Bone marrow (tissue), 2 donors: ENCODE data around the gene ZNF334.

ENCODE experiments used
- DNase-seq, 2 donors: peaks; one replicate each; lab custom pipeline; 2025; lab: John Stamatoyannopoulos, UW

The ZNF334 gene

DNA sequence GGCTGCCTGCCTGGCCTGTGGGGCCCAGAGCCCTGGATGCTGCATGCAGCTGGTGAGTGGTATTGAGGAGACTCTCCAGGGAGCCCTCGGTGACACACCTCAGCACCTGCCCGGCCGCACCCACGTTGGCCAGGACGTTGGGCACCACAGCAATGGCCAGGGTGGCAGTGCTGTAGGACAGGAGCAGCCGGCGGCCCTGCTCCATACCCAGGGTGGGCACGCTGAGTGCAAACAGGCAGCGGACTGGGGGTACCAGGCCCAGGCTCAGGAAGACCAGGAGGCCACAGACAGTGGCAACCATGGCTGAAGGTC lies 32.4 kb upstream of the ZNF334 start:
- no peak for DNase-seq

- DNase-seq, result peak; percentile 26 to 81
These were observed 31.9 kb upstream of the ZNF334 start for GRCh38 chr20:46545077-46545826.

DNA sequence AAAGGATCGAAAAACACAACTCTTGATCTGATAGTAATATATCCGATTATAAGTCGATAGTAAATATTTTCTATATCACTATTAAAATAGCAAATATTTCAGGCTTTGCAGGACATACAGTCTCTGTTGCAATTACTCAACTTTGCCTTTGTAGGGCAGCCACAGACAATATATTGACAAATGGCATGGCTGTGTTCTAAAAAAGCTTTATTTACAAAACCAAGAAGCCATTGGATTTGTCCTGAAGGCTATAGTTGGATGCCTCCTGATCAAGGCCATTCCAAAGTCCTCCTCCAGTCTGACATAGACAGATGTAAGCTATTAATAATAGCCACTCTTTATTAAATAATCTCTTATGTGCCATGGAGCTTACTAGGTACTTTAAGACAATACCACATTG lies 31.2 kb upstream of the ZNF334 start:
- no peak for DNase-seq

DNA sequence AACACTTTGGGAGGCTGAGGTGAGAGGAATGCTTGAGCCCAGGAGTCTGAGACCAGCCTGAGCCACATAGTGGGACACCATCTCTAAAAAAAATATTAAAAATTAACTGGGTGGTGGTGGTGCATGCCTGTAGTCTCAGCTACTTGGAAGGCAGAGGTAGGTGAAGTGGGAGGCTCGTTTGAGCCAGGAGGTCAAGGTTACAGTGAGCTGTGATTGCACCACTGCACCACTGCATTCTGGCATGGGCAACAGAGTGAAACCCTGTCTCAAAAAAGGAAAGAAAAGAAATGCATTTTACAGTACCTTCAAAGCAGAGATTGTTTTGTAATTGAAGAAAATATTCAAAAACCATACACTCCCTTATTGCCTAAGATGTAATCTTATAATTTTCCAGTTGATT lies 30.6 kb upstream of the ZNF334 start:
- DNase-seq, result no peak

- DNase-seq, result no peak
These were observed 29.7 kb upstream of the ZNF334 start for GRCh38 chr20:46543033-46543432.

- DNase-seq, result no peak
These were observed 28.0 kb upstream of the ZNF334 start for GRCh38 chr20:46541229-46541935.

DNA sequence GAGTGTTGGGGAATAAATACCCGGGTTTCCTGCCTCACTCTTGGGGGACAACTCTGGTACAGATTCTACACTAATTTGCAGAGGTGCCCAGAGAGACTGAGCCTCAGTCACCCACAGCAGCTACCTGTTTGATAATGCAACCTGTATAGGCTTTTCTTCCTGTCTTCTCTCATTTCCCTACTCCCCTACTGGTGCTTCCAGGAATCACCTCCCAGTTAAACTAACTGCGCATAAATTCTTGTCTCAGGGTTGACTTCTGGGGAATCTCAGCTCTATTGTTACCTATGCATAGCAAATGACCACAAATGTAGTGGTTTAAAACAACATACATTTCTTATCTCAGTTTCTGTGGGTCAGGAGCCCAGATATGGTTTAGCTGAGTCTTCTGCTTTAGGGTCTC lies 25.8 kb upstream of the ZNF334 start:
- no peak for DNase-seq

- DNase-seq, result no peak
These were observed 17.3 kb upstream of the ZNF334 start for GRCh38 chr20:46530640-46531039.

- no peak for DNase-seq
These were observed 10.5 kb upstream of the ZNF334 start for GRCh38 chr20:46523696-46524328.

- no peak for DNase-seq
These were observed 9.7 kb upstream of the ZNF334 start for GRCh38 chr20:46523108-46523507.

DNA sequence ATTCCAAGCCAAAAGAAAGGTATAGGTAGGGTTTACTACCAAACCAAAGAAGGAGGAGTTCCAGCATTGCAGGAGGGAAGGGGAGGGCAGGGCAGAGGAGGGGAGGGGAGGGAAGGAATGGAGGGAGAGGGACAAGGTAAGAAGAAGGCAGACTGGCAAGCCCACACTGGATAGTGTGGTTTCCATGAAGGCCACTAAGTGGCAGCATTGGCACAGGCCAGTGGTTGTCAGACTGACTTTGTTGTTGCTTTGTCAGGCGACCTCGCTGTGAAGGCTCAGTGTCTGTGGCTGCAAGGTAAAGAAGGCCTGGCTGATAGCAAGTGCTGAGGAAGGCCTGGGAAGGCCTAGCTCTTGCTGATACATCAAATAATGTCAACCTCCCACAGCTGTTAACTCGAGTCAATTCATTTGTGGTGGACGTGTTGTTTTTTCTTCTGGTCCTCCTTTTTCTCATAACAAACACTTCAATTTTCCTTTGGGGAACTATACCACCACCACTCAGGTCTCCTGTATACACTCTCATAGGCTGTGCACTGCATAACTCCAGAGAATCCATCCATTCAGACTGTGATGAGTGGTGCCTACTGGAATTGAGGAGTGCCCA lies 7.7 kb upstream of the ZNF334 start:
- DNase-seq, result peak in 1 of 2 donors; percentile 39

GRCh38 chr20:46520540-46520939 lies 7.2 kb upstream of the ZNF334 start:
- no peak for DNase-seq

- no peak for DNase-seq
These were observed 6.2 kb upstream of the ZNF334 start for GRCh38 chr20:46519471-46520068.

DNA sequence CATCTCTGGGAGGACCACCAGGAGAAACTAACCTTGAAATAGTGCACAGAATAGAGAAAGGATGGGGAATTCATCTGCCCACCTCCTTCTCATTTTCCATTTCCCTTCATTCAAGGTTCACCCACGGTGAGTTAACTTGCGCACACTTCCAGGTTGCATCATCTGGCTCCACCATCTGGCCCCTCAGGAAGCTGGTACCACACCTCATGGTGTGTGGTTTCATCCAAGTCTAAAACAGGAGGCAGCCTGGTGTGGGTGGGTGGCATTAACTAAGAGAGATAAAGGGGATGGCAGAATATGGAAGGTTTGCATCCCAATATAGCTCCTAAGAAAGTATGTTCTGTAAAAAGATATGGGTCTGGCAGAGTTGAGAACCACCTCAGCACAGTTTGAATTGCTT lies 3.8 kb downstream of the ZNF334 start:
- no peak for DNase-seq

GRCh38 chr20:46507760-46508407 lies 5.5 kb downstream of the ZNF334 start:
- DNase-seq, result no peak

DNA sequence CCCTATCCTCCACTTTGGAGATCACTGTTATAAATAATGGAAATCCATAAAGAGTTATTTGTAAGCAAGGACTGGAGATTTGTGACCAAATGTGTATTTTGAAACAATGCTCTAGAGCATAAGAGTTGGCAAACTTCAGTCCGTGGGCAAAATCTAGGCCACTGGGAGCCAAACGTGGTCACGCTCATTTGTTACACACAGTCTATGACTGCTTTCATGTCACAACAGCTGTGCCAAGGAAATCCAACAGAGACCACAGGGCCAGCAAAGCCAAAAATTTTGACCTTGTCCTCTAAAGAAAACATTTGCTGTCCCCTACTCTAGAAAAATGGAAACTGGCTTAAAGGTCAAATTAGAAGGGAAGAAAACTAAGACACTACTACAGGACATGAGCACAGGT lies 7.9 kb downstream of the ZNF334 start:
- no peak for DNase-seq

DNA sequence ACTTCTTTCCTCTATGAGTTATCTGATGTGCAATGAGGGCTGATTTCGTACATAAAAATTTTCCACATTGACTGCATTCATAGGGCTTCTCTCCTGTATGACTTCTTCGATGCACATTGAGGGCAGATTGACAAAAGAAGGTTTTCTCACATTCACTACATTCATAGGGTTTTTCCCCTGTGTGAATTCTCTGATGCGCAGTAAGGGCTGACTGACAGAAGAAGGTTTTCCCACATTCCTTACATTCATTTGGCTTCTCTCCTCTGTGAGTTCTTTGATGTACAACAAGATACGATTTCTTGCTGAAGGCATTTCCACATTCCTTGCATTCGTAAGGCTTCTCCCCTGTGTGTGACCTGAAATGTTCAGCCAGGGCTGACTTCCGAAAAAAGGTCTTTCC lies 11.4 kb downstream of the ZNF334 start:
- no peak for DNase-seq

DNA sequence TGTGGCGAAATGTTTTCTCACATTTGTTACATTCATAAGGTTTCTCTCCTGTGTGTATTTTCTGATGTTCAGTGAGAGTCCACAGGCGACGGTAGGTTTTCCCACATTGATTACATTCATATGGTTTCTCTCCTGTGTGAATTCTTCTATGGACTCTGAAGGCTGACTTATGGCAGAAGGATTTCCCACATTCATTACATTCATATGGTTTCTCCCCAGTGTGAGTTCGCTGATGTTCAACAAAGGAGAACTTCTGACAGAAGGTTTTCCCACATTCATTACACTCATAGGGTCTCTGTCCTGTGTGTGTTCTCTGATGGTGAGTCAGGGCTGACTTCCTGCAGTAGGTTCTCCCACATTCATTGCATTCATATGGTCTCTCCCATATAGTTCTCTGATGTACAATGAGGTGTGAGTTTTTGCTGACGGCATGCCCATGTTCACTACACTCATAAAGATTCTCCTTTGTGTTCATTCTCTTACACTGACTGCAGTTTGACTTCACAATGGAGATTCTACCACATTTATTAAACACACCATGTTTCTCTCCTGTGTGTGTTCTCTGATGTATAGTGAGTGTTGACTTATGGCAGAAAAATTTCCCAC lies 11.9 kb downstream of the ZNF334 start:
- DNase-seq, result no peak

- DNase-seq, result no peak
These were observed 19.3 kb downstream of the ZNF334 start for GRCh38 chr20:46494077-46494476.

GRCh38 chr20:46491354-46491753 lies 22.0 kb downstream of the ZNF334 start:
- DNase-seq, result no peak

DNA sequence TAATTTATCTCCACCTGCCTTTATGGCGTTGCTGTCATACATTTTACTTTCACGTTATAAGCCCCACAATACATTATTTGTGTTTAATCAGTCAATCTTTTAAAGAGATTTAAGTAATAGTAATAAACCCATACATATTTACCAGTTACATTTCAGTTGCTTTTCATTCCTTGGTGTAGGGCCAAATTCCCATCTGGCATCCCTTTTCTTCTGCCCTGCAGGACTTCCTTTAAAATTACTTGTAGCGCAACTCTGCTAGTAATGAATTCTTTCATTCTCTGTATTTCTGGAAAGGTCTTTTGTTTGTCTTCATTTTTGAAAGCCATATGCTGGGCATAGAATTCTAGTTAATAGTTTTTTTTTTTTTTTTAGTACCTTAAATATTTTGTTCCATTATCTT lies 24.9 kb downstream of the ZNF334 start:
- DNase-seq, result no peak

DNA sequence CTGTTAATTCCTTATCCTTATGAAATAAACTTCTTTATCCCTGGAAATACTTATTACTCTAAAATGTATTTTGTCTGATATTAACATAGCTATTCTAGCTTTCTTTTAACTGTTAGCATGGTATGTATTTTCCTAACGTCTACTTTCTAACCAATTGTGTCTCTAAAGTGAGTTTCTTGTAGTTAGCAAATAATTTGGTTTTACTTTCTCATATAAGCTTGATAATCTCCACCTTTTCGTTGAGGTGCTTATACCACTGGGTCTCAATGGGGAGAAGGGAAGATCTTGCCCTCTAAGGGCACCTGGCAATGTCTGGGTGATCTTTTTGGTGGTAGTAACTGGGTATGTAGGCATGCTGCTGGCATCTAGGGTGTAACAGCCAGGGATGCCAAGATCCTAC lies 25.7 kb downstream of the ZNF334 start:
- DNase-seq, result no peak
